Neural crest cell (in vitro differentiated cells): ENCODE measurements around the gene STH. TPM values are rescaled to one million over a fixed set of nuclear protein-coding genes. Genes with fewer than 3 reads are reported as not detected.

Experiments used
- DNase-seq: peaks from one replicate; pipeline ENCODE4 v3.0.0; 2021; ENCODE audit warnings: low read depth, mixed read lengths, low spot score
- H3K27ac Mint-ChIP-seq: one replicate; pipeline ENCODE4 v1.8.0; 2021; ENCODE audit warnings: mild to moderate bottlenecking, mixed read lengths; ENCODE audit not compliant: unreplicated experiment
- H3K27me3 Mint-ChIP-seq: 2 replicates; pipeline ENCODE4 v1.8.0; 2021; ENCODE audit warnings: low read depth, mild to moderate bottlenecking, mixed read lengths
- H3K36me3 Mint-ChIP-seq: 2 replicates; pipeline ENCODE4 v1.8.0; 2021; ENCODE audit warnings: low read depth, mild to moderate bottlenecking, mixed read lengths
- H3K4me1 Mint-ChIP-seq: 2 replicates; pipeline ENCODE4 v1.8.0; 2021; ENCODE audit warnings: mixed read lengths
- H3K4me3 Mint-ChIP-seq: one replicate; pipeline ENCODE4 v1.8.0; 2021; ENCODE audit warnings: mild to moderate bottlenecking, mixed read lengths
- H3K9me3 Mint-ChIP-seq: 2 replicates; pipeline ENCODE4 v1.8.0; 2021; ENCODE audit warnings: mixed read lengths
- total RNA-seq: library from RNA; stranded (reverse); gene quantifications from 2 replicates; pipeline ENCODE4 v1.2.1, GENCODE V29; 2021
- TF ChIP-seq, protein P1 (sequence below): fragments of 200-600 bp; sonication (generic); conservative IDR thresholded peaks from 2 replicates; pipeline ENCODE4 v1.5.0; 2021; ENCODE audit warnings: antibody characterized with exemption, mild to moderate bottlenecking

Gene STH
- total RNA-seq, 1 donor from 2014 or later: not detected

- DNase-seq: no peak
- Mint-ChIP-seq H3K36me3 (peaks cover 11% of the 10 kb centered on the region), H3K9me3 (no peaks in the 10 kb centered on the region), H3K27ac (no peak overlapping the region), H3K4me3 (peak overlapping the region; percentile 19), H3K27me3 (no peaks in the 10 kb centered on the region), H3K4me1 (peaks cover 32% of the 10 kb centered on the region)
- TF ChIP-seq, protein P1, sequence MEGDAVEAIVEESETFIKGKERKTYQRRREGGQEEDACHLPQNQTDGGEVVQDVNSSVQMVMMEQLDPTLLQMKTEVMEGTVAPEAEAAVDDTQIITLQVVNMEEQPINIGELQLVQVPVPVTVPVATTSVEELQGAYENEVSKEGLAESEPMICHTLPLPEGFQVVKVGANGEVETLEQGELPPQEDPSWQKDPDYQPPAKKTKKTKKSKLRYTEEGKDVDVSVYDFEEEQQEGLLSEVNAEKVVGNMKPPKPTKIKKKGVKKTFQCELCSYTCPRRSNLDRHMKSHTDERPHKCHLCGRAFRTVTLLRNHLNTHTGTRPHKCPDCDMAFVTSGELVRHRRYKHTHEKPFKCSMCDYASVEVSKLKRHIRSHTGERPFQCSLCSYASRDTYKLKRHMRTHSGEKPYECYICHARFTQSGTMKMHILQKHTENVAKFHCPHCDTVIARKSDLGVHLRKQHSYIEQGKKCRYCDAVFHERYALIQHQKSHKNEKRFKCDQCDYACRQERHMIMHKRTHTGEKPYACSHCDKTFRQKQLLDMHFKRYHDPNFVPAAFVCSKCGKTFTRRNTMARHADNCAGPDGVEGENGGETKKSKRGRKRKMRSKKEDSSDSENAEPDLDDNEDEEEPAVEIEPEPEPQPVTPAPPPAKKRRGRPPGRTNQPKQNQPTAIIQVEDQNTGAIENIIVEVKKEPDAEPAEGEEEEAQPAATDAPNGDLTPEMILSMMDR: no peak
Observed at GRCh38 chr17:46023783-46024388, 24.8 kb downstream of the STH start.

DNA sequence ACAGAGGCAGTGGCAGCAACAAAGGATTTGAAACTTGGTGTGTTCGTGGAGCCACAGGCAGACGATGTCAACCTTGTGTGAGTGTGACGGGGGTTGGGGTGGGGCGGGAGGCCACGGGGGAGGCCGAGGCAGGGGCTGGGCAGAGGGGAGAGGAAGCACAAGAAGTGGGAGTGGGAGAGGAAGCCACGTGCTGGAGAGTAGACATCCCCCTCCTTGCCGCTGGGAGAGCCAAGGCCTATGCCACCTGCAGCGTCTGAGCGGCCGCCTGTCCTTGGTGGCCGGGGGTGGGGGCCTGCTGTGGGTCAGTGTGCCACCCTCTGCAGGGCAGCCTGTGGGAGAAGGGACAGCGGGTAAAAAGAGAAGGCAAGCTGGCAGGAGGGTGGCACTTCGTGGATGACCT, 25.5 kb downstream of the STH start:
- TF ChIP-seq, protein P1: no peak
- Mint-ChIP-seq H3K27me3 (no peaks in the 10 kb centered on the region), H3K4me3 (no peak overlapping the region), H3K36me3 (peaks cover 17% of the 10 kb centered on the region), H3K27ac (no peak overlapping the region), H3K4me1 (peaks cover 39% of the 10 kb centered on the region), H3K9me3 (no peaks in the 10 kb centered on the region)
- no peak for DNase-seq

DNA sequence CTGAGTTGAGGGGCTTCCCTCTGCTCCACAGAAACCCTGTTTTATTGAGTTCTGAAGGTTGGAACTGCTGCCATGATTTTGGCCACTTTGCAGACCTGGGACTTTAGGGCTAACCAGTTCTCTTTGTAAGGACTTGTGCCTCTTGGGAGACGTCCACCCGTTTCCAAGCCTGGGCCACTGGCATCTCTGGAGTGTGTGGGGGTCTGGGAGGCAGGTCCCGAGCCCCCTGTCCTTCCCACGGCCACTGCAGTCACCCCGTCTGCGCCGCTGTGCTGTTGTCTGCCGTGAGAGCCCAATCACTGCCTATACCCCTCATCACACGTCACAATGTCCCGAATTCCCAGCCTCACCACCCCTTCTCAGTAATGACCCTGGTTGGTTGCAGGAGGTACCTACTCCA, 26.0 kb downstream of the STH start:
- H3K36me3 Mint-ChIP-seq: peaks cover 18% of the 10 kb centered on the region
- TF ChIP-seq, protein P1: no peak
- H3K4me3 Mint-ChIP-seq: no peak overlapping the region
- no peaks in the 10 kb centered on the region for H3K27me3 Mint-ChIP-seq
- peak overlapping the region; percentile 35 for H3K27ac Mint-ChIP-seq
- H3K4me1 Mint-ChIP-seq: peaks cover 40% of the 10 kb centered on the region
- H3K9me3 Mint-ChIP-seq: no peaks in the 10 kb centered on the region
- no peak for DNase-seq

DNA sequence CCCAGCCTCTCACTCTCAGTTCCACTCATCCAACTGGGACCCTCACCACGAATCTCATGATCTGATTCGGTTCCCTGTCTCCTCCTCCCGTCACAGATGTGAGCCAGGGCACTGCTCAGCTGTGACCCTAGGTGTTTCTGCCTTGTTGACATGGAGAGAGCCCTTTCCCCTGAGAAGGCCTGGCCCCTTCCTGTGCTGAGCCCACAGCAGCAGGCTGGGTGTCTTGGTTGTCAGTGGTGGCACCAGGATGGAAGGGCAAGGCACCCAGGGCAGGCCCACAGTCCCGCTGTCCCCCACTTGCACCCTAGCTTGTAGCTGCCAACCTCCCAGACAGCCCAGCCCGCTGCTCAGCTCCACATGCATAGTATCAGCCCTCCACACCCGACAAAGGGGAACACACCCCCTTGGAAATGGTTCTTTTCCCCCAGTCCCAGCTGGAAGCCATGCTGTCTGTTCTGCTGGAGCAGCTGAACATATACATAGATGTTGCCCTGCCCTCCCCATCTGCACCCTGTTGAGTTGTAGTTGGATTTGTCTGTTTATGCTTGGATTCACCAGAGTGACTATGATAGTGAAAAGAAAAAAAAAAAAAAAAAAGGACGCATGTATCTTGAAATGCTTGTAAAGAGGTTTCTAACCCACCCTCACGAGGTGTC, 26.6 kb downstream of the STH start:
- peaks cover 40% of the 10 kb centered on the region for H3K4me1 Mint-ChIP-seq
- peaks cover 14% of the 10 kb centered on the region for H3K36me3 Mint-ChIP-seq
- no peak for DNase-seq
- H3K9me3 Mint-ChIP-seq: no peaks in the 10 kb centered on the region
- no peaks in the 10 kb centered on the region for H3K27me3 Mint-ChIP-seq
- H3K27ac Mint-ChIP-seq: peak overlapping the region; percentile 75
- TF ChIP-seq, protein P1: no peak
- peak overlapping the region; percentile 27 for H3K4me3 Mint-ChIP-seq

DNA sequence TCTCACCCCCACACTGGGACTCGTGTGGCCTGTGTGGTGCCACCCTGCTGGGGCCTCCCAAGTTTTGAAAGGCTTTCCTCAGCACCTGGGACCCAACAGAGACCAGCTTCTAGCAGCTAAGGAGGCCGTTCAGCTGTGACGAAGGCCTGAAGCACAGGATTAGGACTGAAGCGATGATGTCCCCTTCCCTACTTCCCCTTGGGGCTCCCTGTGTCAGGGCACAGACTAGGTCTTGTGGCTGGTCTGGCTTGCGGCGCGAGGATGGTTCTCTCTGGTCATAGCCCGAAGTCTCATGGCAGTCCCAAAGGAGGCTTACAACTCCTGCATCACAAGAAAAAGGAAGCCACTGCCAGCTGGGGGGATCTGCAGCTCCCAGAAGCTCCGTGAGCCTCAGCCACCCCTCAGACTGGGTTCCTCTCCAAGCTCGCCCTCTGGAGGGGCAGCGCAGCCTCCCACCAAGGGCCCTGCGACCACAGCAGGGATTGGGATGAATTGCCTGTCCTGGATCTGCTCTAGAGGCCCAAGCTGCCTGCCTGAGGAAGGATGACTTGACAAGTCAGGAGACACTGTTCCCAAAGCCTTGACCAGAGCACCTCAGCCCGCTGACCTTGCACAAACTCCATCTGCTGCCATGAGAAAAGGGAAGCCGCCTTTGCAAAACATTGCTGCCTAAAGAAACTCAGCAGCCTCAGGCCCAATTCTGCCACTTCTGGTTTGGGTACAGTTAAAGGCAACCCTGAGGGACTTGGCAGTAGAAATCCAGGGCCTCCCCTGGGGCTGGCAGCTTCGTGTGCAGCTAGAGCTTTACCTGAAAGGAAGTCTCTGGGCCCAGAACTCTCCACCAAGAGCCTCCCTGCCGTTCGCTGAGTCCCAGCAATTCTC, 27.4 kb downstream of the STH start:
- peaks cover 19% of the 10 kb centered on the region for H3K36me3 Mint-ChIP-seq
- no peak for DNase-seq

More for the DNA sequence above, 27.4 kb downstream of the STH start:
- Mint-ChIP-seq H3K9me3 (no peaks in the 10 kb centered on the region), H3K27ac (no peak overlapping the region), H3K4me3 (peak overlapping the region; percentile 27), H3K4me1 (peaks cover 40% of the 10 kb centered on the region), H3K27me3 (no peaks in the 10 kb centered on the region)
- TF ChIP-seq, protein P1: no peak
